CD8-positive, alpha-beta memory T cell (primary cell): ENCODE measurements around the gene XYLT2. TPM values are rescaled to one million over a fixed set of nuclear protein-coding genes. Genes with fewer than 3 reads are reported as not detected.

Source experiments
- CTCF ChIA-PET: fragments of 350-600 bp; sonication (Branson Sonifier 250); formaldehyde crosslinking; loops from one replicate; lab custom pipeline; 2021; ENCODE audit warnings: antibody characterized with exemption; lab: Charles Lee
- POLR2A ChIA-PET: fragments of 350-600 bp; sonication (Branson Sonifier 250); formaldehyde crosslinking; loops from one replicate; lab custom pipeline; 2021; ENCODE audit warnings: antibody characterized with exemption; lab: Charles Lee
- DNase-seq, 5 donors: peaks; one replicate each; pipeline versions ENCODE4 v3.0.0 to v3.0.0-alpha.2; 2020 to 2022; ENCODE audit warnings: mixed read lengths in 1 of 5
- H3K27ac ChIP-seq: one replicate; pipeline ENCODE4 v1.7.0; 2013; ENCODE audit warnings: low read depth, mild to moderate bottlenecking, low read length, moderate library complexity
- H3K27me3 ChIP-seq: 2 replicates; pipeline ENCODE4 v1.7.0; 2013; ENCODE audit warnings: low read length, mild to moderate bottlenecking; ENCODE audit not compliant: insufficient read depth, poor library complexity, severe bottlenecking
- H3K36me3 ChIP-seq: 2 replicates; pipeline ENCODE4 v1.7.0; 2013; ENCODE audit warnings: mild to moderate bottlenecking, low read length, moderate library complexity; ENCODE audit not compliant: insufficient read depth
- H3K4me1 ChIP-seq: 2 replicates; pipeline ENCODE4 v1.7.0; 2013; ENCODE audit warnings: mild to moderate bottlenecking, low read length, moderate library complexity; ENCODE audit not compliant: insufficient read depth
- H3K4me3 ChIP-seq: 2 replicates; pipeline ENCODE4 v1.7.0; 2013; ENCODE audit warnings: mild to moderate bottlenecking, low read length
- H3K9me3 ChIP-seq: 2 replicates; pipeline ENCODE4 v1.7.0; 2013; ENCODE audit warnings: mild to moderate bottlenecking, low read length
- H3K27ac Mint-ChIP-seq, 8 donors: one replicate each; pipeline ENCODE4 v1.8.0; 2020 to 2021; ENCODE audit warnings: mixed read lengths in 8 of 8, mild to moderate bottlenecking in 6 of 8, inconsistent platforms in 3 of 8, moderate library complexity in 3 of 8
- H3K27me3 Mint-ChIP-seq, 2 donors: one replicate each; pipeline ENCODE4 v1.8.0; 2020 to 2021; ENCODE audit warnings: mixed read lengths in 2 of 2, mild to moderate bottlenecking in 1 of 2, moderate library complexity in 1 of 2
- H3K36me3 Mint-ChIP-seq, 3 donors: one replicate each; pipeline ENCODE4 v1.8.0; 2020 to 2021; ENCODE audit warnings: mixed read lengths in 3 of 3, inconsistent platforms in 1 of 3, mild to moderate bottlenecking in 1 of 3
- H3K4me1 Mint-ChIP-seq, 3 donors: one replicate each; pipeline ENCODE4 v1.8.0; 2020 to 2021; ENCODE audit warnings: mixed read lengths in 3 of 3, inconsistent platforms in 1 of 3, mild to moderate bottlenecking in 1 of 3
- H3K4me3 Mint-ChIP-seq, 7 donors: one replicate each; pipeline ENCODE4 v1.8.0; 2020 to 2021; ENCODE audit warnings: mixed read lengths in 7 of 7, mild to moderate bottlenecking in 6 of 7, moderate library complexity in 4 of 7, inconsistent platforms in 2 of 7
- H3K9me3 Mint-ChIP-seq, 5 donors: one replicate each; pipeline ENCODE4 v1.8.0; 2020 to 2022; ENCODE audit warnings: mixed read lengths in 5 of 5, mild to moderate bottlenecking in 3 of 5, moderate library complexity in 2 of 5, inconsistent platforms in 1 of 5
- polyA plus RNA-seq: library from polyadenylated mRNA; unstranded; fragments of 300-500 nt; fragmentation: Illumina TruSeq; gene quantifications from one replicate; pipeline ENCODE4 v1.2.3, GENCODE V29; 2021
- total RNA-seq, 2 experiments: library from RNA; stranded (reverse); gene quantifications; one replicate each; pipeline ENCODE4 v1.2.3, GENCODE V29; 2021

XYLT2 gene
- total and polyA plus RNA-seq, 3 experiments from 2014 or later: 17.8 to 32.6 (median 31.8) TPM

DNA sequence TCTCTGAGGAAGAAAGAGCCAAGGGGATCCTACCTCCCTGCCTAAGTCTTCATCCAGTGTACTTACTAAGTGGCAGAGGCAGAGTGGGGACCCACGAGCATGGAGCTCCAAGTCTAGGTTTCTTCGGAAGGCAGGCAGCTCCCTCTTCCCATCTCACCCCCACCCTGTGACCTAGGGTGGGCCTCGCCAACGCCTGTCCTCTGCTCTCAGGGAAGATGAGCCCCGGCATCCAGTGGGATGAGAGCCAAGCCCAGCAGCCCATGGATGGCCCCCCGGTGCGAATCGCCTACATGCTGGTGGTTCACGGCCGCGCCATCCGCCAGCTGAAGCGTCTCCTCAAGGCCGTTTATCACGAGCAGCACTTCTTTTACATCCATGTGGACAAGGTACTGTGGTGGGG, 8.3 kb downstream of the XYLT2 start:
- Histone ChIP-seq H3K27me3 (no peaks in the 10 kb centered on the region), H3K9me3 (no peaks in the 10 kb centered on the region), H3K4me1 (no peaks in the 10 kb centered on the region), H3K27ac (no peak overlapping the region), H3K36me3 (peaks cover 6% of the 10 kb centered on the region), H3K4me3 (no peak overlapping the region)
- no peak for DNase-seq
- peaks cover 0 to 3% of the 10 kb centered on the region in 2 donors for H3K27me3 Mint-ChIP-seq
- ChIA-PET POLR2A (no interaction called here), CTCF (no interaction called here)
- H3K4me3 Mint-ChIP-seq: no peak overlapping the region
- H3K9me3 Mint-ChIP-seq: no peaks in the 10 kb centered on the region
- H3K27ac Mint-ChIP-seq: peak overlapping the region in 2 of 8 donors; percentile 29 to 72
- peaks cover 0 to 69% (median 1%) of the 10 kb centered on the region in 3 donors for H3K36me3 Mint-ChIP-seq
- H3K4me1 Mint-ChIP-seq: peaks cover 9 to 14% (median 14%) of the 10 kb centered on the region in 3 donors

DNA sequence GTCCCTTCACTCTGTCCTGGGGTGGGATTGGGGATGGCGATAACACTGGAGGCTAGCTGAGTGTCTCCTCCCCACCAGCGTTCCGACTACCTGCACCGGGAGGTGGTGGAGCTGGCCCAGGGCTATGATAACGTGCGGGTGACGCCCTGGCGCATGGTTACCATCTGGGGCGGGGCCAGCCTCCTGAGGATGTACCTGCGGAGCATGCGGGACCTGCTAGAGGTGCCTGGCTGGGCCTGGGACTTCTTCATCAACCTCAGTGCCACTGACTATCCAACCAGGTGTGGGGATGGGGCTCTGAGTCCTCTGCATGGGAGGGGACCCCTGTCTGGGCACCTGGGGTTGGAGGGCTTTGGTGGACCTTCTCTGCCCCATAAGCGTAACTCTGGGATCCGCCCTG, 8.8 kb downstream of the XYLT2 start:
- POLR2A ChIA-PET: no interaction called here
- peaks cover 9 to 14% (median 14%) of the 10 kb centered on the region in 3 donors for H3K4me1 Mint-ChIP-seq
- DNase-seq: peak in 1 of 5 donors; percentile 30
- H3K9me3 Mint-ChIP-seq: no peaks in the 10 kb centered on the region
- Histone ChIP-seq H3K9me3 (no peaks in the 10 kb centered on the region), H3K36me3 (peaks cover 6% of the 10 kb centered on the region), H3K27ac (no peak overlapping the region), H3K27me3 (no peaks in the 10 kb centered on the region), H3K4me1 (no peaks in the 10 kb centered on the region), H3K4me3 (no peak overlapping the region)
- peak overlapping the region in 1 of 8 donors; percentile 60 for H3K27ac Mint-ChIP-seq
- H3K4me3 Mint-ChIP-seq: no peak overlapping the region
- CTCF ChIA-PET: no interaction called here
- H3K27me3 Mint-ChIP-seq: peaks cover 0 to 3% of the 10 kb centered on the region in 2 donors
- H3K36me3 Mint-ChIP-seq: peaks cover 0 to 73% (median 1%) of the 10 kb centered on the region in 3 donors

DNA sequence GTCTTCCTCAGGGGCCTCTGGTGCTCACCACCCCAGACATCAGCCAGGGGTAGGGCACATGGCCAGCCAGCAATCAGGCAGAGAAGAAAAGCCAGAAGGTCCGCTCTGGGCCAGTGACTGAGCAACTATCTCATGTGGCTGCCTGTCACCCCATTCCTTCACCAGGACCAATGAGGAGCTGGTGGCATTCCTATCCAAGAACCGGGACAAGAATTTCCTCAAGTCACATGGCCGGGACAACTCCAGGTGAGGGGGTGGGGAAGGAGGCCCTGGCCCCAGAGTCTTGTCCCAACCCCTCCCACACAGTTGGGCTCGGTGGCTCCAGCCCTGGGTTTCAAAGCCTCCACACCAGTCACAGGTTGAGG, 9.4 kb downstream of the XYLT2 start:
- ChIA-PET POLR2A (no interaction called here), CTCF (no interaction called here)
- no peaks in the 10 kb centered on the region for H3K9me3 Mint-ChIP-seq
- peak overlapping the region in 1 of 8 donors; percentile 60 for H3K27ac Mint-ChIP-seq
- peaks cover 0 to 3% of the 10 kb centered on the region in 2 donors for H3K27me3 Mint-ChIP-seq
- H3K4me1 Mint-ChIP-seq: peaks cover 9 to 14% (median 14%) of the 10 kb centered on the region in 3 donors
- no peaks in the 10 kb centered on the region for H3K9me3 ChIP-seq
- peaks cover 6% of the 10 kb centered on the region for H3K36me3 ChIP-seq
- no peaks in the 10 kb centered on the region for H3K4me1 ChIP-seq
- H3K36me3 Mint-ChIP-seq: peaks cover 0 to 75% (median 1%) of the 10 kb centered on the region in 3 donors
- no peak overlapping the region for H3K4me3 ChIP-seq
- DNase-seq: no peak
- no peak overlapping the region for H3K4me3 Mint-ChIP-seq
- H3K27me3 ChIP-seq: no peaks in the 10 kb centered on the region
- H3K27ac ChIP-seq: no peak overlapping the region

DNA sequence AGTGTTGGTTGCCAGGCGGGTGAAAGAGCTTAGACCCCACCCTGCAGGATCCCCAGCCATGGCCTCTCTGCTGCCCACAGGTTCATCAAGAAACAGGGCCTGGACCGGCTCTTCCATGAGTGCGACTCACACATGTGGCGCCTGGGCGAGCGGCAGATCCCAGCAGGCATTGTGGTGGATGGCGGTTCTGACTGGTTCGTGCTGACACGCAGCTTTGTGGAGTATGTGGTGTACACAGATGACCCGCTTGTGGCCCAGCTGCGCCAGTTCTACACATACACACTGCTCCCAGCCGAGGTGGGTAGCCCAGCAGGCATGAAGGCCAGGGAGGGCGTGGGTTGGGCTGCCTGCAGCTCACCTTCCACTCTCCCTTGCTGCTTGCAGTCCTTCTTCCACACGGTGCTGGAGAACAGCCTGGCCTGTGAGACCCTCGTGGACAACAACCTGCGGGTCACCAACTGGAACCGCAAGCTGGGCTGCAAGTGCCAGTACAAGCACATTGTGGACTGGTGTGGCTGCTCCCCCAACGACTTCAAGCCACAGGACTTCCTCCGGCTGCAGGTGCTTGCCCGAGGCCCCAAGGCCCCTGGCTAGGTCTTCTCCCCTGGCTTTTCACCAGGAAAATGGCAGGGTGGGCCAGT, 9.9 kb downstream of the XYLT2 start:
- Mint-ChIP-seq H3K9me3 (no peaks in the 10 kb centered on the region), H3K4me3 (no peak overlapping the region), H3K27ac (no peak overlapping the region), H3K27me3 (no peaks in the 10 kb centered on the region), H3K36me3 (peaks cover 0 to 77% (median 1%) of the 10 kb centered on the region in 3 donors), H3K4me1 (peaks cover 9 to 10% (median 10%) of the 10 kb centered on the region in 3 donors)
- Histone ChIP-seq H3K27me3 (no peaks in the 10 kb centered on the region), H3K27ac (no peak overlapping the region), H3K9me3 (no peaks in the 10 kb centered on the region), H3K4me1 (no peaks in the 10 kb centered on the region), H3K36me3 (peaks cover 6% of the 10 kb centered on the region), H3K4me3 (no peak overlapping the region)
- CTCF ChIA-PET: no interaction called here
- no peak for DNase-seq
- POLR2A ChIA-PET: no interaction called here

DNA sequence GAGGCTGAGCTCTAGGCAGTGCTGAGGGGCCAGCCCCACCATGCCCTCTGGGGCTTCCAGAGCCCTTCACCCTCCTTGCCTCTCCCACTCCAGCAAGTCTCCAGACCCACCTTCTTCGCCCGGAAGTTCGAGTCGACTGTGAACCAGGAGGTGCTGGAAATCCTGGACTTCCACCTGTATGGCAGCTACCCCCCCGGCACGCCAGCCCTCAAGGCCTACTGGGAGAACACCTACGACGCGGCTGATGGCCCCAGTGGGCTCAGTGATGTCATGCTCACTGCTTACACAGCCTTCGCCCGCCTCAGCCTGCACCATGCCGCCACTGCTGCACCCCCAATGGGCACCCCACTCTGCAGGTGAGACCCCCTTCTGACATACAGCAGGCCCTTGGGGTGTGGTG, 10.5 kb downstream of the XYLT2 start:
- H3K9me3 Mint-ChIP-seq: no peaks in the 10 kb centered on the region
- no peaks in the 10 kb centered on the region for H3K27me3 Mint-ChIP-seq
- H3K27ac Mint-ChIP-seq: no peak overlapping the region
- ChIA-PET CTCF (no interaction called here), POLR2A (no interaction called here)
- no peaks in the 10 kb centered on the region for H3K4me1 ChIP-seq
- peaks cover 6 to 9% (median 7%) of the 10 kb centered on the region in 3 donors for H3K4me1 Mint-ChIP-seq
- H3K36me3 ChIP-seq: peaks cover 6% of the 10 kb centered on the region
- DNase-seq: no peak
- no peak overlapping the region for H3K27ac ChIP-seq
- H3K9me3 ChIP-seq: no peaks in the 10 kb centered on the region
- peak overlapping the region in 1 of 7 donors; percentile 32 for H3K4me3 Mint-ChIP-seq
- no peaks in the 10 kb centered on the region for H3K27me3 ChIP-seq
- H3K4me3 ChIP-seq: no peak overlapping the region
- peaks cover 0 to 77% (median 1%) of the 10 kb centered on the region in 3 donors for H3K36me3 Mint-ChIP-seq

DNA sequence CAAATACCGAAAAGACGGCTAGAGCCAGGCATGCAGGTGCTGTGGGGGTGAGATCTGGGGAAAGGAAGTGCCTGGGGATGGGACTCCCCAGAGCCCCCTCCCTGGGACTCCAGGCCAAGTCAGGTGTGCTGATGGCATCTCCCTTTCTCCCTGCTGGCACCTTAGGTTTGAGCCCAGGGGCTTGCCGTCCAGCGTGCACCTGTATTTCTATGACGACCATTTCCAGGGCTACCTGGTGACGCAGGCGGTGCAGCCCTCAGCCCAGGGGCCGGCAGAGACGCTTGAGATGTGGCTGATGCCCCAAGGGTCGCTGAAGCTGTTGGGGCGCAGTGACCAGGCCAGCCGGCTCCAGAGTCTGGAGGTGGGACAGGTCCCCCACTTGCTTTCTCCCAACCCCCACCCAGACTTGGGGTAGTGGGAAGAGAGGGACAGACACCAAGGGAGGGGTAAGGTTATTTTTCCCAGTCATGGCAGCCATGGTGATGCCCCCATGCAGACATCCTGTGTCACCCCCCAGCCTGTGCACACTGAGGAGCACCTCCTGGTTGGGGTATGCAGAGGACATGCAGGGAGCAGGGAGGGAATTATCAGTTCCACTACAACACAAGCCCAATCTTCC, 11.1 kb downstream of the XYLT2 start:
- no peak for DNase-seq

DNA sequence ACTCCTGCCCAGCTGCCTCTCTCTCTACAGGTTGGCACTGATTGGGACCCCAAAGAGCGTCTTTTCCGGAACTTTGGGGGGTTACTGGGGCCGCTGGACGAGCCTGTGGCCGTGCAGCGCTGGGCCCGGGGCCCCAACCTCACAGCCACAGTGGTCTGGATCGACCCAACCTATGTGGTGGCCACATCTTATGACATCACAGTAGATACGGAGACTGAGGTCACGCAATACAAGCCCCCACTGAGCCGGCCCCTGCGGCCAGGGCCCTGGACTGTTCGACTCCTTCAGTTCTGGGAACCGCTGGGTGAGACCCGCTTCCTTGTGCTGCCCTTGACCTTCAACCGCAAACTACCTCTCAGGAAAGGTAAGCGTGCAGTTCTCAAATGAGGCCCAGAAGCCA, 12.3 kb downstream of the XYLT2 start:
- no peak for DNase-seq
- H3K4me3 ChIP-seq: no peak overlapping the region
- no peak overlapping the region for H3K27ac ChIP-seq
- POLR2A ChIA-PET: no interaction called here
- H3K36me3 ChIP-seq: peaks cover 6% of the 10 kb centered on the region
- no peaks in the 10 kb centered on the region for H3K9me3 Mint-ChIP-seq
- H3K27ac Mint-ChIP-seq: peak overlapping the region in 1 of 8 donors; percentile 44
- H3K4me3 Mint-ChIP-seq: no peak overlapping the region
- H3K4me1 ChIP-seq: peaks cover 5% of the 10 kb centered on the region
- H3K36me3 Mint-ChIP-seq: peaks cover 0 to 62% (median 0%) of the 10 kb centered on the region in 3 donors
- H3K4me1 Mint-ChIP-seq: peaks cover 9 to 15% (median 9%) of the 10 kb centered on the region in 3 donors
- no peaks in the 10 kb centered on the region for H3K27me3 ChIP-seq
- CTCF ChIA-PET: interaction anchor here (2.7 kb wide), 1 partner anchor 39 kb away, joined by 11 read pairs; the partner anchor contains the start of gene LRRC59
- no peaks in the 10 kb centered on the region for H3K9me3 ChIP-seq
- no peaks in the 10 kb centered on the region for H3K27me3 Mint-ChIP-seq

More for the DNA sequence above, 11.1 kb downstream of the XYLT2 start:
- H3K36me3 Mint-ChIP-seq: peaks cover 0 to 71% (median 0%) of the 10 kb centered on the region in 3 donors
- no peaks in the 10 kb centered on the region for H3K9me3 Mint-ChIP-seq
- Histone ChIP-seq H3K27ac (no peak overlapping the region), H3K4me3 (no peak overlapping the region), H3K36me3 (peaks cover 6% of the 10 kb centered on the region), H3K27me3 (no peaks in the 10 kb centered on the region), H3K9me3 (no peaks in the 10 kb centered on the region), H3K4me1 (no peaks in the 10 kb centered on the region)
- no peak overlapping the region for H3K27ac Mint-ChIP-seq
- CTCF ChIA-PET: no interaction called here
- peaks cover 5 to 8% (median 6%) of the 10 kb centered on the region in 3 donors for H3K4me1 Mint-ChIP-seq
- POLR2A ChIA-PET: no interaction called here
- H3K27me3 Mint-ChIP-seq: no peaks in the 10 kb centered on the region
- H3K4me3 Mint-ChIP-seq: no peak overlapping the region

DNA sequence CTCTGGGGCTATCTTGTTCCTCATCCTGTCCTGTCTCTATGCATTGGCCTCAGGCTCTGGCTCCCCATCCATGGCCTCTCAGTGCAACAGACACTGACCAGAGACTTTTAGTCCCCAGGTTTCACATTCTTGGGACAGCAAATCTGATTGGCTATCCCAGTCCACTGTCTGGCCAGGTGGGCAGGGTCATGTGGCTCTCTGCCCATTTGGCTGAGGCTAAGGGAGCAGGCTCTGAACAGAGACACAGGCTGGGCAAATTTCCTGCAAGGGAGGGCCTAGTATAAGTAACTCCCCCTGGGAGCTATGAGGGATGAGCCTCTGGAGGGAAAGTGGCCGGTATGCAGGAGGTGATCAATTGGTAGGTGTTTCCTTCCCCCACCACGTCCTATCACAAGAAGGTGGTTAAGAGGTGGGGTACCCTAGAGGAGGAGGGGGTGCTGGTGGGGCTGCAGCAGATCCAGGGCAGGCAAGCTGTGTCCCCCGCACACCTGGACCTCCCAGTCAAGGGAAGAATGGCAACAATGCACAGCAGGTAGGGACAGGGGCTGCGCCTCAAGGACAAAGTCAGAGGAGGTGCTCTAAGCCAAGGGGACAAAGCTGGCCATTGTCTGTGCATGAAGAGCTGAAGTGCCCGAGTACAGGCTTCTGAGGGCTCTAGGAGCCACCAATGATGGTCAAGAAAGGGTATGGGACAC, 13.2 kb downstream of the XYLT2 start:
- Mint-ChIP-seq H3K4me1 (peaks cover 9 to 15% (median 12%) of the 10 kb centered on the region in 3 donors), H3K4me3 (no peak overlapping the region), H3K36me3 (peaks cover 0 to 56% (median 0%) of the 10 kb centered on the region in 3 donors), H3K27ac (peak overlapping the region in 2 of 8 donors; percentile 5 to 32), H3K27me3 (no peaks in the 10 kb centered on the region), H3K9me3 (no peaks in the 10 kb centered on the region)
- H3K27me3 ChIP-seq: no peaks in the 10 kb centered on the region
- H3K4me1 ChIP-seq: peaks cover 5% of the 10 kb centered on the region
- POLR2A ChIA-PET: no interaction called here
- peaks cover 6% of the 10 kb centered on the region for H3K36me3 ChIP-seq
- CTCF ChIA-PET: interaction anchor here (2.7 kb wide), 1 partner anchor 38 kb away, joined by 11 read pairs; the partner anchor contains the start of gene LRRC59
- DNase-seq: no peak
- no peak overlapping the region for H3K4me3 ChIP-seq
- H3K27ac ChIP-seq: no peak overlapping the region
- no peaks in the 10 kb centered on the region for H3K9me3 ChIP-seq
